Measurements from ENCODE around the gene AGPS. TPM values are rescaled to one million over a fixed set of nuclear protein-coding genes. Genes with fewer than 3 reads are reported as not detected.
A peak's percentile ranks its signal among the peaks of the same experiment; 100 is the strongest.
"Not testable (repeated sequence)": the region's sequence is repeated elsewhere in the genome, so short reads cannot be mapped to it uniquely, and the experiment has no call there.

AGPS gene
- 56.4 and 66.7 TPM in 2 replicates for total RNA-seq (2014; rRNA removed; shearing (Covaris generic))

DNA sequence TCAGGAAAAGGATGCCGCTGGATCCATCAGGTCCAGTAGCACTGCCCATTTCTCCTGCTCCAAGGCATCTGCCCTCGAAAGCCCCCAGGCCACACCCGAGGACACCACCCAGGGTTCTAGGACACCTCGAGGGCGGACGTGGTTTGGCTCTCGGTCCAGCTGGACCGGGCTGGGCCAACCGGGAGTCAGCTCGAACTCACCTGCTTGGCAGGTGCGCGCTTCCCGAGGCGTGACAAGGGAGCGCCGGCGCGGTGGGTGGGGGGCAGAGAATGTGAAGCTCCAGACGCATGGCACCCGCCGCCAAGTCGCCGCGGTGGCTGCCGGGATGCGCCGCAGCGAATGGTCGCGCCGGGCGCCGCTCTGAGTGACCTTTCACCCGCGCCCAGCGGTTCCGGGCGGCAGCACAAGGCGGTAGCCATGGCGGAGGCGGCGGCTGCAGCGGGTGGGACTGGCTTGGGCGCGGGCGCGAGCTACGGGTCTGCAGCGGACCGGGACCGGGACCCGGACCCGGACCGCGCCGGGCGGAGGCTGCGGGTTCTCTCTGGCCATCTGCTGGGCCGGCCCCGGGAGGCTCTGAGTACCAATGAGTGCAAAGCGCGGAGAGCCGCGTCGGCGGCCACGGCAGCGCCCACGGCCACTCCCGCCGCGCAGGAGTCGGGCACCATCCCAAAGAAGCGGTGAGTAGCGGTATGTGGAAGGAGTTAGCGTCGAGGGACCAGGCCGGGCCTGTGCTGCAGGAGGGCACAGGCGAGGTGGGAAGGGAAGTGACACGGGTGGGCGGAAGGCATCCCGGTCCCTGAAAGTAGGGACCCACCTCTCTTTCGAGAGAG lies at the start of gene AGPS:
Gene AGPS, plus strand, starts transcription at position 401 of the 830 bp plus-strand sequence. Its CDS starts 17 bp downstream, at position 418.
- H3K36me3 ChIP-seq: no peaks in the 10 kb centered on the region
- peak within 1 kb of the TSS; percentile 89 for H3K4me3 ChIP-seq
- peak within 1 kb of the TSS; percentile 72 for H3K27ac ChIP-seq
- H3K27me3 ChIP-seq: no peaks in the 10 kb centered on the region
- H3K4me1 ChIP-seq: peaks cover 14% of the 10 kb centered on the region
- no peaks in the 10 kb centered on the region for H3K9me3 ChIP-seq (replicated peaks)
- DNase-seq: peak; percentile 81 to 82

DNA sequence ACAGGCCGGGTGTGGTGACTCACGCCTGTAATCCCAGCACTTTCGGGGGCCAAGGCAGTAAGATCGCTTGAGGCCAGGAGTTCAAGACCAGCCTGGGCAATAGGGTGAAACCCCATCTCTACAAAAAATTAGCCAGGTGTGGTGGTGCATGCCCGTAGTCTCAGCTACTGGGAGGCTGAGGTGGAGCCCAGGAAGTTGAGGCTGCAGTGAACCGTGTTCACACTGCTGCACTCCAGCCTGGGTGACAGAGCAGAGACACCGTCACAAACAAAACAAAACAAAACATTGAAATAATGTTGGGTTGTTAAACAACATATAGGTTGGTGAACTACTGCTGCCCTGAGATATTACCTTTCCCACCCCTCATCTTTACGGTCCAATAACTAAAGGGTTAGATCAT lies 48.8 kb upstream of the AGPS start:
- H3K27me3 ChIP-seq: no peaks in the 10 kb centered on the region
- H3K9me3 ChIP-seq (replicated peaks): no peaks in the 10 kb centered on the region
- DNase-seq: no peak
- no peaks in the 10 kb centered on the region for H3K36me3 ChIP-seq
- H3K4me3 ChIP-seq: no peak overlapping the region
- no peak overlapping the region for H3K27ac ChIP-seq
- no peaks in the 10 kb centered on the region for H3K4me1 ChIP-seq

DNA sequence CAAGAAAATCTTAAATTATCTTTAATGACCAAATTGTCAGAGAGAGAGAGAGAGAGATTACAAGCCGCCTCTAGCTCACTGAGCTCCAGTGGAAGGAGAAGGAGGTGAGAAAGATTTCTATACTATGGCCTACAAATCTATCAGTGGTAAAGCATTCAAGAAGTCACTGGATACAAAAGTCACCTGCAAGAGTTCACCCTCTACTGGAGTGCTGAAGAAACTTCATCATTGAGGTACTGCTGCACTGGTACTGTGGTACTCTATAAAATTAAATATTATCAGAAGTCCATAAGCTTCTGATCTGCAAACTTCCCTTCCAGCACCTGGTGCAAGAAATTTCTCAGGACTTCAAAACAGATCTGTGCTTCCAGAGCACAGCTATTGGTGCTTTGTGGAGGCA lies 48.3 kb upstream of the AGPS start:
- Histone ChIP-seq H3K27ac (no peak overlapping the region), H3K4me1 (no peaks in the 10 kb centered on the region)
- DNase-seq: no peak

DNA sequence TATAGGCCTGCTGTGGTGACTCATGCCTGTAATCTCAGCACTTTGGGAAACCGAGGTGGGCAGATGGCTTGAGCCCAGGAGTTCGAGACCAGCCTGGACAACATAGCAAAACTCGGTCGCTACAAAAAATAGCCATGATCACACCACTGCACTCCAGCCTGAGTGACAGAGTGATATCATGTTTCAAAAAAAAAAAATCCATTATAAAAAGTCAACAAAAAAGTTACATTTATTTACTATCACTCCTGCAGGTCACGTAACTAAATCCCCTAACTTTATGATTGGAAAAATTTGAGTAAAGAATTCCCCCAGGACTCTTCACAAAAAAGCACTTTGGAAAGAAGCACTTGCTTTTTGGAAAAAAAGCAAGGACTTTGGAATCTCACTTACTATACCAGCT lies 46.4 kb upstream of the AGPS start:
- Histone ChIP-seq H3K27ac (no peak overlapping the region), H3K4me1 (no peaks in the 10 kb centered on the region), H3K27me3 (no peaks in the 10 kb centered on the region), H3K9me3 (replicated peaks) (no peaks in the 10 kb centered on the region), H3K4me3 (no peak overlapping the region), H3K36me3 (no peaks in the 10 kb centered on the region)
- DNase-seq: no peak

More for the DNA sequence above, 48.3 kb upstream of the AGPS start:
- no peaks in the 10 kb centered on the region for H3K36me3 ChIP-seq
- H3K27me3 ChIP-seq: no peaks in the 10 kb centered on the region
- H3K4me3 ChIP-seq: no peak overlapping the region
- H3K9me3 ChIP-seq (replicated peaks): no peaks in the 10 kb centered on the region

DNA sequence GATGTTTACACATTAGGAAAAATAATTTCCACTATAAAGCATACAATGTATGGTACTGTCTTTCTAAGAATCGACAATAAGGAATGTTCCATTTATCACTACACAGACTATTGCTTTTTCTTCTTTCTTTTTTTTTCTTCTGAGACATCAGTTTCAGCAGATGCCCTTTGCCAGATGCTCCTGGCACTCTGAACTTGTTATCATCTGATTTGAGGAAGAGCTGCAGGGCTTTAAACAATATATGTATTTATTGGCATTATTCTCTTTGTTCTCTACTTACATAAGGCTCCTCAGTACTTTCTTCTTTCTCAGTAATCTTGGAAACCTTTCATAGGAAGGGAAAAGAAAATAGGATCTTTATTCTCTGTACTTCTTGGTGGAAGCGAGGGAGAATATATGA lies 45.0 kb upstream of the AGPS start:
- Histone ChIP-seq H3K4me3 (no peak overlapping the region), H3K9me3 (replicated peaks) (no peaks in the 10 kb centered on the region), H3K27me3 (no peaks in the 10 kb centered on the region), H3K27ac (no peak overlapping the region), H3K4me1 (no peaks in the 10 kb centered on the region), H3K36me3 (no peaks in the 10 kb centered on the region)
- no peak for DNase-seq

DNA sequence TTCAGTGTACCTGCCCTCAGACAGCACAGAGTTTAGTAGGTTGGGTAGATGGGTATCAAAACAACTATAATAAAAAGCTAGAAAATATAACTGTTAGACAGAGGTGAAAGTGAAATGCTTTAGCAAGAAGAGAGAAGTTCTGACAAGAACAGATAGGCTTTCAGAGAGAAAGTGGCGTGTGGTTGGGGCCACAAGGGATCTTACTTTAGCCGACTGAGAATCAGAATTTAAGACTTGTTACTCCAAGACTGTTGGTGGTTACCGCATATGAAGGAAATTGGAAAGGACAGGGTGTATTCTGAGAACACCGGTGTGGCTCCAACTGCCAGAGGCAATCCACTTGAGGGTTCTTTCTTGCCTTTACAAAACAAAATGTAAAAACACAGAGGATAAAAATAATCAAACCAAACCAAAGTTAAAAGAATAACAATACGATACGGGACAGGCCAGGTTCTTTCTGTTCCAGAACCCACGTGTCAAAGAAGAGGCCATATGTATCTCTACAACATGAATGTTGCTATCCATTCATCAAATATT lies 44.4 kb upstream of the AGPS start:
- Histone ChIP-seq H3K4me3 (no peak overlapping the region), H3K27ac (no peak overlapping the region), H3K4me1 (no peaks in the 10 kb centered on the region), H3K27me3 (no peaks in the 10 kb centered on the region), H3K36me3 (no peaks in the 10 kb centered on the region), H3K9me3 (replicated peaks) (no peaks in the 10 kb centered on the region)
- no peak for DNase-seq

DNA sequence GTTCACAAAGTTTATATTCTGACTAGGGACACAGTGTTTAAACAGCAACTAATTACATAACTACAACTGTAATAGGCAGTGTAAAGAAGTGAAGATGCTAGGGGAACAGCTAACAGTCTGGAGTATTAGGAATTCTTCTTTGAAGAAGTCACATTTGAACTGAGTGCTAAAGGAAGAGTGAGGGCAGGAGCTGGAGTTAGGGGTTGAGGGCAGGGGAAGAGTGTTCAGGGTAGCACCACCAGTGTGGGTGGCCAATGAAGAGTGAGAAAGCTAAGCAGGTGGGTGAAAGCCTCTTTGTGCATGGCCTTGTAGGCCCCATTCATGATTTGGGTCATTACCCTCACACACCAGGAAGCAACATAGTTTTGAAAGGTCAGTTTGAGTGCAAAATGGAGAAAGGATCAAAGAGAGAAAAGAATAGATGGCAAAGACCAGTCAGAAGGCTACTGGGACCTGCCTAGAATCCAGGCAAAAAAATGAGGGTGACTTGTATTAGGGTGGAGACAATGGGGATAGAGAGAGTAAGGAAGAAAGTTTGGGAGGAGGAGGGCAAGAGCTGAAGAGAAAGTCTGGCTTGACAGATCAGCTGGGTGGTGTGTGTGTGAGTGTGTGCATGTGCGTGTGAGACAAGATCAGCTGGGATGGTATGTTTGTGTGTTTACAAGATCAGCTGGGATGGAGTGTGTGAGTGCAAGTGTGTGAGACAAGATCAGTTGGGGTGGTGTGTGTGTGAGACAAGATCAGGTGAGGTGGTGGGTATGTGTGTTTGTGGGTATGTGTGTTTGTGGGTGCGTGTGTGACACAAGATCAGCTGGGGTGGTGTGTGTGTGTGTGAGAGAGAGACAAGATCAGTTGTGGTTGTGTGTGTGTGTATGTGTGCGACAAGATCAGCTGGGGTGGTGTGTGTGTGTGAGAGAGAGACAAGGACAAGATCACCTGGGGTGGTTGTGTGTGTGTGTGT lies 43.6 kb upstream of the AGPS start:
- Histone ChIP-seq H3K4me1 (no peaks in the 10 kb centered on the region), H3K36me3 (no peaks in the 10 kb centered on the region), H3K27me3 (no peaks in the 10 kb centered on the region), H3K9me3 (replicated peaks) (no peaks in the 10 kb centered on the region), H3K27ac (no peak overlapping the region), H3K4me3 (no peak overlapping the region)
- DNase-seq: peak in 1 of 2 experiments; percentile 18

DNA sequence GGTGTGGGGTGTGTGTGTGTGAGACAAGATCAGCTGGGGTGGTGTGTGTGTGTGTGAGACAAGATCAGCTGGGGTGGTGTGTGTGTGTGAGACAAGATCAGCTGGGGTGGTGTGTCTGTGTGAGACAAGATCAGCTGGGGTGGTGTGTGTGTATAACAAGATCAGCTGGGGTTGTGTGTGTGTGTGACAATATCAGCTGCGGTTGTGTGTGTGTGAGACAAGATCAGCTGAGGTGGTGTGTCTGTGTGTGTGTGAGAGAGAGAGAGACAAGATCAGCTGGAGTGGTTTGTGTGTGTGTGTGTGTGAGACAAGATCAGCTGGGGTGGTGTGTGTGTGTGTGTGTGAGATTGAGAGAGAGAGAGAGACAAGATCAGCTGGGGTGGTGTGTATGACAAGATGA lies 41.9 kb upstream of the AGPS start:
- H3K4me1 ChIP-seq; H3K27ac ChIP-seq; H3K27me3 ChIP-seq; H3K36me3 ChIP-seq; H3K9me3 ChIP-seq (replicated peaks); DNase-seq; H3K4me3 ChIP-seq: not testable (repeated sequence)

DNA sequence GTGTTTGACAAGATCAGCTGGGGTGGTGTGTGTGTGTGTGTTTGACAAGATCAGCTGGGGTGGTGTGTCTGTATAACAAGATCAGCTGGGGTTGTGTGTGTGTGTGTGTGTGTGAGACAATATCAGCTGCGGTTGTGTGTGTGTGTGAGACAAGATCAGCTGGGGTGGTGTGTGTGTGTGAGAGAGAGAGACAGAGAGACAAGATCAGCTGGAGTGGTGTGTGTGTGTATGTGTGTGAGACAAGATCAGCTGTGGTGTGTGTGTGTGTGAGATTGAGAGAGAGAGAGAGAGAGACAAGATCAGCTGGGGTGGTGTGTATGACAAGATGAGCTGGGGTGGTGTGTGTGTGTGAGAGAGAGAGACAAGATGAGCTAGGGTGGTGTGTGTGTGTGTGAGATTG lies 41.5 kb upstream of the AGPS start:
- not testable (repeated sequence) for H3K27ac ChIP-seq; H3K4me1 ChIP-seq; DNase-seq; H3K36me3 ChIP-seq; H3K4me3 ChIP-seq; H3K27me3 ChIP-seq; H3K9me3 ChIP-seq (replicated peaks)

DNA sequence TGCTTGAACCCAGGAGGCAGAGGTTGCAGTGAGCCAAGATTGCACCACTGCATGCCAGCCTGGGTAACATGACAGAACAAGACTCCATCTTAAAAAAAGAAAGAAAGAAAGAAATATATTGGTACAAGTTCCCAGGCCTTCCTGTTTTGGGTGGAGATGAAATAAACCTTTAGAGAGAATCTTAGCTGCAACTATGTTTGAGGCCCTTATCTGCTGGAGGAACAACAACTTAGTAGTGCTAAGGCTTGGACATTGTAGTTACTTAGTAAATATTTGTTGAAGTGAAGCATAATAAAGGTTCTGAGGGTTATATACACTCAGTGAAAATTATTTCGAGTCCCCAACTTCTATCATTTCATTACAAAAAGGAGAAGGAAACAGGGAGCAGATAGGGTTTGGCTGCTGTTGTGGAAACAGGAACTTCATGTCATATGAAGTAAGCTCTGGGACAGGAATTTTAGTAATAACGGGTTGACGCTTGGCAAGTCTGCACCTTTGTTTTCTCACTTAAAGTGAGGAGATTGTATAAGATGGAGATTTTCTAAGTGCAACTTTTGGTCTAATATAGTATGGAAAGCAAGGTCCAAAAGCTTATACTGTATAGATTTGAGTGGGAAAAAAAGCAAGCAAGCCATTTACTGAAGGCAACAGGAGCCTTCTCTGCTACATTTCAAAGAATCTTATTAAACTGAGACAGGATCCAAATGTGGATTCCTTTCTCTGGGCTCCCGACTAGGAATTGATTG lies 40.0 kb upstream of the AGPS start:
- no peak for DNase-seq
- H3K4me1 ChIP-seq: no peaks in the 10 kb centered on the region
- H3K27me3 ChIP-seq: no peaks in the 10 kb centered on the region
- no peak overlapping the region for H3K27ac ChIP-seq
- no peaks in the 10 kb centered on the region for H3K9me3 ChIP-seq (replicated peaks)
- no peaks in the 10 kb centered on the region for H3K36me3 ChIP-seq
- H3K4me3 ChIP-seq: no peak overlapping the region

DNA sequence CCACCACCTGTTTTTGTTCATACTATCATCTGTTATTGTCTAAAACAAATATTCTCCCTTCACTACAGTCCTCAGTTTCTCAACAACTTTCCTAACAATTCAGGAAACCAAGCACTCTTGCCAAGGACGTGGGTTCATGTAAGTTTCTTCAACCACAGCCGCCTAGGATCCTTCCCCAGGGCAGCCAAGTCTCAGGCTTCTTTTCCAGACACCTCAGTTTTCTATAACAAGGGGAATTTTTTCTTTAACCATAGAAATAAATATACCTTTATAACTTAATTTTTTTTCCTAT lies 39.4 kb upstream of the AGPS start:
- H3K27me3 ChIP-seq: no peaks in the 10 kb centered on the region
- H3K4me3 ChIP-seq: no peak overlapping the region
- no peak overlapping the region for H3K27ac ChIP-seq
- H3K36me3 ChIP-seq: no peaks in the 10 kb centered on the region
- no peak for DNase-seq
- no peaks in the 10 kb centered on the region for H3K4me1 ChIP-seq
- no peaks in the 10 kb centered on the region for H3K9me3 ChIP-seq (replicated peaks)

DNA sequence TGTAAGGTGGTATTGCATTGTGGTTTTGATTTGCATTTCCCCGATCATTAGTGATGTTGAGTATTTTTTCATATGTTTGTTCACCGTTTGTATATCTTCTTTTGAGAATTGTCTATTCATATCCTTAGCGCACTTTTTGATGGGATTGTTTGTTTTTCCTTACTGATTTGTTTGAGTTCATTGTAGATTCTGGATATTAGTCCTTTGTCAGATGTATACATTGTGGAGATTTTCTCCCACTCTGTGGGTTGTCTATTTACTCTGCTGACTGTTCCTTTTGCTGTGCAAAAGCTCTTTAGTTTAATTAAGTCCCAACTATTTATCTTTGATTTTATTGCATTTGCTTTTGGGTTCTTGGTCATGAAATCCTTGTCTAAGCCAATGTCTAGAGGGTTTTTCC lies 38.0 kb upstream of the AGPS start:
- not testable (repeated sequence) for DNase-seq

DNA sequence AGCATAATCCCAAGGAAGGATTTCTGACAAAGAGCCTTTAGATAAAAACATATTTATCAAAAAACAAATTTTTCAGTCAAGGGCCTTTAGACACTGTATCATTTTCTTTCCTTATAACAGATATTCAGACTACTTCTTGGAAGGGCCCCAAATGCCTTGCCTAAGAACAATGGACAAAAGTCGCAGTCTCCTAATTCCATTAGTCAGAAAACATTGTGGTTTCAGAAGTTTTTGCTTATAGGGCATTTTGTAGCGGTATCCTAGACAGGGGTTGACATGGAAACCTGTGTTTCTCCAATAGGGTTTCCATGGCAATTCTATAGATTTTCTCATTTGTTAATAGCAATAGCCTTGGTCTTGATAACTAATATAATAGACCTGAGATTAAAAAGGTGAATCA lies 36.7 kb upstream of the AGPS start:
- no peaks in the 10 kb centered on the region for H3K4me1 ChIP-seq
- no peak for DNase-seq
- no peaks in the 10 kb centered on the region for H3K27me3 ChIP-seq
- no peak overlapping the region for H3K27ac ChIP-seq
- no peak overlapping the region for H3K4me3 ChIP-seq
- H3K9me3 ChIP-seq (replicated peaks): no peaks in the 10 kb centered on the region
- H3K36me3 ChIP-seq: no peaks in the 10 kb centered on the region

More for the DNA sequence above, 38.0 kb upstream of the AGPS start:
- H3K36me3 ChIP-seq; H3K27ac ChIP-seq; H3K4me3 ChIP-seq; H3K27me3 ChIP-seq; H3K9me3 ChIP-seq (replicated peaks); H3K4me1 ChIP-seq: not testable (repeated sequence)

DNA sequence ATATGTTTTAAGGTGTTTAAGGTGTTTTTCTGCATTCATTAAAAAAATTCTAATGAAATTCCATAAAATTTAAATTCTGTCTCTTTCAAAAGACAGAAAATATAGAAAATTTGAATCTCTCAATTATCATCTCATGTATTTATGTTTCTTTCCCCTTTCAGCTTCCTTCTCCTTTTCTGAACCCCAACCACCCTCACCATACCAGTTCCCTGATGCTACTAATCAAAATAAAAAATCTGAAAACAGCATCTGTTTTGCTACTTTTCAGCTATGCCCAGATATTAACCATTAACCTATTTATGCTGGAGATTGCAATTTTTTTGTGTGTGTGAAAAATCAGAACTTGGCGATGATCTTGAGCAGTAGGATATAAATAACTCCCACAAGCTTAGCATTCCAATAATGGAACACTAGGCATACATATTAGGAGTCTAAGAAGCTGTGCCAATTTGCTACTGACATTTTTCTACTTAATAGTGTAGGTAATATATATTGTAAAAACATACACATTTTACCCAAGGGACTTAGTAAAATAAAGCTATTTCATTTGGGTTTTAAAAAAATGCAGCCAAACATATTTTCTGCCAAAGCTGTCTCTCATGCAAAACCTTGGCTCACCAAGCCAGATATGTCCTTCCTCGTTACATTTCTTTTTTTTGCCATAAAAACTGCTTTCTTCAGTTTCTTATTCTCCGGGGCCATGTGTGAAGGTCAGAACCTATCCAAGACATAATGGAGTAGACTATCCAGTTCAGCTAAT lies 32.6 kb upstream of the AGPS start:
- Histone ChIP-seq H3K36me3 (no peaks in the 10 kb centered on the region), H3K9me3 (replicated peaks) (no peaks in the 10 kb centered on the region), H3K4me1 (no peaks in the 10 kb centered on the region), H3K27ac (no peak overlapping the region), H3K27me3 (no peaks in the 10 kb centered on the region), H3K4me3 (no peak overlapping the region)
- no peak for DNase-seq
